Inflammatory macrophage (primary cell): ENCODE results near the gene EGFLAM.

ENCODE experiments used
- DNase-seq, 2 donors: peaks; one replicate each; pipeline ENCODE4 v3.0.0-alpha.2; 2020 to 2022

The EGFLAM gene

GRCh38 chr5:38267372-38267771 lies 9.0 kb downstream of the EGFLAM start:
- no peak for DNase-seq

DNA sequence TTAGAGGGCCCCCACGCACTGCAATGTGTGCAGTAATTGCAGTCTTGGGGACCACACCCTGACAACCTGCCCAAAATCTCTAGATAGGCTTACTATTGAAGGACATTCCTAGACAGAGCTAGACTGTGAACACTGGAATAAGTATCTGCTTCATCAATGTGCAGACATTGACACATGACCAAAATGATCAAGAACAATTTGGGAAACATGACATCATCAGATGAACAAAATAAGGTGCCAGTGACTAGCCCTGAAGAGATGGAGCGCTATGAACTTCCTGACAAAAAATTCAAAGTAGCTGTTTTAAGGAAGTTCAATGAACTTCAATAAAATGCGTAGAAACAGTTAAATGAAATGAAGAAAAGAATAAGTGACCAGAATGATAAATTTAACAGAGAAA lies 15.3 kb downstream of the EGFLAM start:
- no peak for DNase-seq

DNA sequence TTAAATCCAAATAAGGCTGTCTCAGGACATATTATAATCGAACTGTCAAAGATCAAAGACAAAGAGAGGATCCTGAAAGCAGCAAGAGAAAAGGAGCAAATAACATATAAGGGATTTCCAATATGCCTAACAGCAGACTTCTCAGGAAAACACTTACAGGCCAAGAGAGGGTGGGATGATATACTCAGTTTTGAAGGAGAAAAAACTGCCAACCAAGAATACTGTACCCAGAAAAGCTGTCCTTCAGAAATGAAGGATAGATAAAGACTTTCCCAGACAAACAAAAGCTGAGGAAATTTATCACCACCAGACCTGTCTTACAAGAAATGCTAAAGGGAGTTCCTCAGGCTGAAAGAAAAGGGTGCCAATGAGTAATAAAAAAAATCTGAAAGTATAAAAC lies 16.0 kb downstream of the EGFLAM start:
- no peak for DNase-seq

- DNase-seq = no peak
These were observed 26.0 kb downstream of the EGFLAM start for GRCh38 chr5:38284384-38284783.

GRCh38 chr5:38285226-38285625 lies 26.9 kb downstream of the EGFLAM start:
- no peak for DNase-seq

GRCh38 chr5:38286002-38286401 lies 27.6 kb downstream of the EGFLAM start:
- no peak for DNase-seq

GRCh38 chr5:38287124-38287523 lies 28.8 kb downstream of the EGFLAM start:
- no peak for DNase-seq

- no peak for DNase-seq
These were observed 31.1 kb downstream of the EGFLAM start for GRCh38 chr5:38289457-38289856.

DNA sequence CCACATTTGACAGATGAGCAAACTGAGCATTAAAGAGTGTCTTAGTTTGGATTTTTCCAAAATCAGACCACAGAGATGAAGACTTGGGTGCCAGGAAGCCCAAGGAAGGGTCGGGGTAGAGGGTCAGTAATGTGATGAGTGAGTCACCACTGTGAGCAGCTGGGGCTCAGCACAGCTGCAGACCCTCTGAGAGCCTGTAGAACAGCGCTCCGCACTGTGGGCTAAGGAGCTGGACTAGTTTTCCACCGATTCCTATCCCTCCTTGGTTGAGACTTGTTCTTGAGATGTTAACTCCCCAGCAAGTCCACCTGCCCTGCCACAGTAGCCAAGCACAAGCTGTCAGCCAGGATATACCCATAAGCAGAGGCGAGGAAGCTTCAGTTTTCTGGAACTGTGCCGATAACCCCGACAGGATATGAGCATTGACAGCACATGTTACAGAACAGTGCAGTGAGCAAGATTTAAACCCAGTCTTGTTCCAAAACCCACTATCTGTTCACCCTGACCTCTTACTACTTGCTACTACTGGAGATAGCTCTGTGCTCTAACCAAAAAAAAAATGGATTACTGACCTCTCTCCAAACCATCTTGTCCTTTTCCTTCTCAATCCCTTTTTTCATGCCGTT lies 31.8 kb downstream of the EGFLAM start:
- no peak for DNase-seq

DNA sequence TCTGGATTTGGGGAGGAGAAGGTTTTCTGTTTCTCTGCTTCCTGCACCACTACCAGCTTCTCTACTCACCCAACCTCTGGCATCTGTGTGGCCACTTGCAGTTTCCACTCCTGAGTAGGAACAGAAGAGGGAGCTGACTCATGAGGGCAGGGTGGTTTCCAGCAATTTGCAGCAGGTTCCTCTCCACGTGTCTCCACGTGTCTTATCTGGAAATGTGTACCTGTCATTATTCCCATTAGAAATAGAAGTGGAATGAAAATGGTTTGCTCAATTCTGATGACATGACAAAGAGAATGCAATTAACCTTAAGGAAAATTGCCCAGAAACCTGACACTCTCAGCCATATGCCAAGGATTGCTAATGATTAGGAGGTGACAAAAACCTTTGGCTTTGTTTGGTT lies 33.0 kb downstream of the EGFLAM start:
- DNase-seq = no peak

- no peak for DNase-seq
These were observed 33.9 kb downstream of the EGFLAM start for GRCh38 chr5:38292228-38292627.

GRCh38 chr5:38295751-38296150 lies 37.4 kb downstream of the EGFLAM start:
- DNase-seq = no peak

DNA sequence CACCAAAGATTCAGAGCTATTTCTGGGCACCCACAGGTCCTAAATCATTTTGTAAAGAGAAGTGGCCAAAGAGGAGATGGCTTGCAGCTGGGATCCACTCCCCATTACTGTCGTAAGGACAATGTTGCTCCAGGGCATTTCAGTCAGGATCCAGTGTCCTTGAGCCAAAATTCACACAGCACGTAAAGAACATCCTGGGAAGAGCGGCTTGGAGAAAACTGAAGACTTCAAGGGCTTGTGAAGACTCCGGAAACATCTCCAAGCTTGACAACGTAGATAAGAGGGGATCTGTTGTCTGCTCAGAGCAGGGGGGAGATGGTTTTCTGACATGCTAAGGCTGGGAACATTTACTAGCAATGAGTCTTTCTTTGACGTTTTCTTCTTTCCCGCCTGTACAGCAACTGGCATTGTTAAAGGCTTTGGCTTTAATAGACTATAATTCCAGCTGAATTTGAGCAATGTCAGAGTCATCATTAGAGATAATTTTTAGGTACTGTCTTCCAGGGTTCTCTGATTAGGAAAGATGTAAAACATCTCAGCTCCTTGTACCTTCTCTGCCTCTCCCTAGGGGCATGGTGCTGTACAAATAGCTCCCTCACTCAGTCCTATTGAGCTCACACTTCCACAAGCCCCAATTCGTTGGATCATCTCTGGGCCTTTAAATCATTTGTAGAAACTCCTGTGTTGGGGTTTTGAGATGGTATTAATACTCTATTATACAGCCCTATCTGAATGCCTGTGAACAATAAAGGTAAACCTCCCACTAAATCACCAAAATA lies 39.7 kb downstream of the EGFLAM start:
- no peak for DNase-seq

DNA sequence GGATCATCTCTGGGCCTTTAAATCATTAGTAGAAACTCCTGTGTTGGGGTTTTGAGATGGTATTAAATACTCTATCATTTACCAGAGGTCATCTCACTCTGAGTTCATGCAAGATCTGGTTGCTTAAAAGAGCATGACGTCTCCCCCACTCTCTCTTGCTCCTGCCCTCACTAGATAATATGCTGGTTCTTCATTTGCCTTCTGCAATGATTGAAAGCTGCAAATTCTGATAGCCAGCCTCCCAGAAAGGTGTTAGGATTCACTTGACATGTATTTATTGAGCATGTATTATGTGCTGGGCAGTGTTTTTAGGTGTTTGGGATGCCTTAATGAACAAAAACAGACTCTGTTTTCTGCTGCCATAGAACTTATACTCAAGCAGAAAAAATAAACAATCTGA lies 41.2 kb downstream of the EGFLAM start:
- no peak for DNase-seq

- DNase-seq = no peak
These were observed 46.8 kb downstream of the EGFLAM start for GRCh38 chr5:38305148-38305547.

DNA sequence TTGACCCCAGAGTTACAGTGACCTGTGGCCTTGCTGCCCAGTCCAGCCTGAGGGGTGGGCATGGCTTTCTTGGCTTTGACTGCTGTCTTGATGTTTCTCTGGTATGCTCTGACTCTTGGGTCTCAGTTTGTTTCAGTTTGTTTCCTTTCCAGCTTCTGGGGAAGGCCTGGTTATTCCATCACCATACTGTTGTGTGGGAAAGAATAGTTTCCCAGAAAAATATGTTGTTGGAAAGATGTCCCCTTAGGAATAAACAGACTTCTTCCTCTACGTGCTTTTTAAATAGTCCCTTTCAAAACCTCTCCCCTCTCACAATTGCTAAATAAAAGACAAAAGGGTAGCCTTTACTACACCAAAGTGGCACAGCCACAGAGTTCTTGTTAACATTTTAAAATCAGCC lies 49.5 kb downstream of the EGFLAM start:
- DNase-seq = no peak

- no peak for DNase-seq
These were observed 58.3 kb downstream of the EGFLAM start for GRCh38 chr5:38316544-38317224.

DNA sequence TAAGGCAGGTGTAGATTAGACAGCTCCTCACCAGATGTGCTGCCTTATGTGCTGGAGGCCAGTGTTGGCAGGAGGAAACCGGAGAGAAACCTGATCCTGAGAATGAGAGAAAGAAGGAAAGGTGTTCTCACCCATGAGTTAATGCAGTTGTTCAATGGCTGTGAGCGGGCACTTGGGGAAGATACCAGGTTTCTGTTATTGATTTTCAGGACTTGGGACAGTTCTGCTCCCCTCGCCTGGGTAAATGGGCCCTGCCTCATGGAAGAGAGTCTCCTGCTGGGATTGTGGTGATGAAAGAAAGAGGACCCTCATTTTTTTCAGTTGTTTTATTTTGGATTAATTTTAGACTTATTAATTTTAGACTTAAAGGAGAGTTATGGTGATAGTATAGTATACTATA lies 59.5 kb downstream of the EGFLAM start:
- no peak for DNase-seq

DNA sequence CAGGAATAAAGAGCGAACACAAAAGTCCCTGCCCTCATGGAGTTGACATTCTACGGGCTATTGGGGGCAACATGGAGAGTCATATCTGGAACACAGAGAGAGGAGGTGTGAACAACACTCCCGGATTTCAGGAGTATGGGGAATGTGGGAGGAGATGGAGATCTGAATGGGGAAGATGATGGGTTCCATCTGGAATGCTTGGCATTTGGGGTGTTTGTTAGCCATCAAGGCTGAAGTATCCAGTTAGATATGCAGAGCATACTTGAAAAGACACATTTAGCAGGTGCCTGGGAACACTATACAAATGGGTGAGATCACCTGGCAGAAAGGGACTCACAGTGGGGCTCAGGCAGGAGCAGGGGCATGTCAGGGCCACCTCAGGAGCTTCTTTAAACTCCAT lies 61.1 kb downstream of the EGFLAM start:
- DNase-seq = no peak

DNA sequence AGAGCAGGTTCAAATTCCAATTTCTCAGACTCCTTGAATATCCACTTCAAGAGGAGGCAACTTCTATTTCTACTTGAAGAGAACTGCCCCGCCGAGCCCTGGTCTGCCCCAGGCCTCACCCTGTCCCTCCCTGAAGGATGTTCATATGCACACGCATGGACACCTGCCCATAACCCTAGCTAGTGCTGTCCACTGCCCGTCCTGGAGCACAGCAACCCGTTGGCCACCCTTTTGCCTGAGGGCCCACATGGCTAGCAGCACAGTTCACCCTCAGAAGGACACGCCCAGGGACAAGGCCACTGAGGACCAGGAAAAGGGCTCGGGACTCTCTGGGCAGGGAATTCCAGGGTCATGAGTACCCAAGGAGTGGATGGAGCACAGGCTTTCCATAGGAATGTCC lies 63.6 kb downstream of the EGFLAM start:
- no peak for DNase-seq

DNA sequence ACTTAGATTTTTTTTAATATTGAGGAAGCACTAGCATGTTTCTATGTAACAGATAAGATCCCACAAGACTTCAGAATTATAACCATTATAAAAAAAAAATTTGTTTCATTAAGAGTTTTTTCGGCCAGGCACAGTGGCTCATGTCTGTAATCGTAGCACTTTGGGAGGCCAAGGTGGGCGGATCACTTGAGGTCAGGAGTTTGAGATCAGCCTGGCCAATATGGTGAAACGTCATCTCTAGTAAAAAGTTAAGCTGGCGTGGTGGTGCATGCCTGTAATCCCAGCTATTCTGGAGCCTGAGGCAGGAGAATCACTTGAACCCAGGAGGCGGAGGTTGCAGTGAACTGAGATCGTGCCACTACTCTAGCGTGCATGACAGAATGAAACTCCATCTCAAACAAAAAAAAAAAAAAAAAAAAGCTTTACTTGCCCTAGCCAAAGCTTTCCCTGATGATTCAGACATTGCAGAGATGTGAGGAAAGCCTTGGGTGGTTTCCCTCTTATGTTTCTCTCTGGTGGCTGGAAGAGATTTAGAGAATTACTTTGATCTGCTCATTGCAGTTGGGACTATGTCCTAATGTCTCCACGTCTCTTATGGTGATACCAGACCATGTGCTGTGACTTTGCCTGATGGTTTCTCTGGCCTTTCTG lies 65.4 kb downstream of the EGFLAM start:
- DNase-seq = no peak

DNA sequence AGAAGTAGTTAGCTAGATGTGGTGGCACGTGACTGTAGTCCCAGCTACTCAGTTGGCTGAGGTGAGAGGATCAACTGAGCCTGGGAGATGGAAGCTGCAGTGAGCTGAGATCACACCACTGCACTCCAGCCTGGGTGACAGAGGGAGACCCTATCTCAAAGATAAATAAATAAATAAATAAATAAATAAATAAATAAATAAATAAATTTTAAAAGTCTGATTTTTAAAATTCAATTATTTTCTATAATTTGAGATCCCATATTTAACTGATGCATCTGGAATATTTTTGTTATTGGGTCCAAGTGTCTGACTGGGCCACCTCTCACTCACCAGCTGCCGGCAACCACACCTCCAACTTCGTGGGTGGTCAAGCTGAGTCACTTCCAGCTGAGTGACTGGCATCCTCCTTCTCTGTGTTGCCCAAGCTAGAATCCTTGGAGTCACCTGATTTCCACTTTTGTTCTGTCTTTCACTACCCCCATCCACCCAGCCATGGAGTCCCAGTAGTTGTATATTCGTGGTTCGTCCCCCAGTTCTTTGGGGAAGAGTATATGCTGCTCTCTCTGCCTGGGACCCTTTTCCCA lies 70.9 kb downstream of the EGFLAM start:
- DNase-seq = peak; percentile 27 to 28

- DNase-seq = no peak
These were observed 71.8 kb downstream of the EGFLAM start for GRCh38 chr5:38330207-38330606.
